ENCODE measurements around the gene OSBP2. TPM values are rescaled to one million over a fixed set of nuclear protein-coding genes. Genes with fewer than 3 reads are reported as not detected.
"Not testable (repeated sequence)": the region's sequence is repeated elsewhere in the genome, so short reads cannot be mapped to it uniquely, and the experiment has no call there.

Gene OSBP2
- total RNA-seq, 1 donor from 2014 or later: 0.58 TPM

GRCh38 chr22:30705710-30706651, 11.3 kb downstream of the OSBP2 start:
- peak; percentile 25 for DNase-seq (ENCODE audit: low spot score)
- H3K36me3 Mint-ChIP-seq: no peaks in the 10 kb centered on the region
- no peak overlapping the region for H3K9ac ChIP-seq
- H3K27ac Mint-ChIP-seq: peak overlapping the region; percentile 22
- no peak overlapping the region for H3K4me3 ChIP-seq
- H3K9me3 ChIP-seq (ENCODE audit: low read depth): no peaks in the 10 kb centered on the region
- no peaks in the 10 kb centered on the region for H3K27me3 ChIP-seq
- no peak overlapping the region for H2AFZ ChIP-seq (replicated peaks)
- no peaks in the 10 kb centered on the region for H3F3A ChIP-seq (ENCODE audit: low read depth)
- H3K79me2 ChIP-seq (ENCODE audit: low read depth): no peaks in the 10 kb centered on the region
- H3K27ac ChIP-seq: no peak overlapping the region
- H3K27me3 Mint-ChIP-seq (ENCODE audit: insufficient read depth, low read depth): peaks cover 9% of the 10 kb centered on the region
- H3K4me3 Mint-ChIP-seq: peak overlapping the region; percentile 6
- H3K4me1 ChIP-seq: no peaks in the 10 kb centered on the region
- H3K9me3 Mint-ChIP-seq: no peaks in the 10 kb centered on the region
- TF ChIP-seq CTCF (IDR thresholded peaks at IDR 0.05): no peak
- no peak for TF ChIP-seq EZH2 (IDR thresholded peaks at IDR 0.05)
- TF ChIP-seq EZH2phosphoT487 (IDR thresholded peaks at IDR 0.05): no peak
- no peaks in the 10 kb centered on the region for H4K20me1 ChIP-seq (ENCODE audit: low read depth)
- peak overlapping the region; percentile 35 for H3K4me2 ChIP-seq
- no peaks in the 10 kb centered on the region for H3K36me3 ChIP-seq
- H3K4me1 Mint-ChIP-seq: peaks cover 29% of the 10 kb centered on the region

DNA sequence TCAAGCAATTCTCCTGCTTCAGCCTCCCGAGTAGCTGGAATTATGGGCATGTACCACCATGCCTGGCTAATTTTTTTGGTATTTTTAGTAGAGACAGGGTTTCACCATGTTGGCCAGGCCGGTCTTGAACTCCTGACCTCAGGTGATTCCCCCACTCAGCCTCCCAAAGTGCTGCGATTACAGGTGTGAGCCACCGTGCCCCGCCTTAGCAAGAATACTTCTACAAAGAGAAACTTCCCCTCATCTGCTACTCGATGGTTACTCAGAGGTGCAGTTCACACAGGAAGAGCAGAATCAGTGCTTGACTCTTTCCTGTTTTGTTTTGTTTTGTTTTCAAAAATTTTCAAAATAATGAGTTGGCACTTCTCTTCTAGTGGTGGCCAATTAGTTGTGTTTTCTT, 15.3 kb downstream of the OSBP2 start:
- not testable (repeated sequence) for H3K79me2 ChIP-seq (ENCODE audit: low read depth); H3K27me3 Mint-ChIP-seq (ENCODE audit: insufficient read depth, low read depth); H3K27ac ChIP-seq; H3K9me3 Mint-ChIP-seq; H3K4me3 ChIP-seq; H2AFZ ChIP-seq (replicated peaks); H3F3A ChIP-seq (ENCODE audit: low read depth); H3K27me3 ChIP-seq; H3K9ac ChIP-seq; H3K36me3 Mint-ChIP-seq; H3K36me3 ChIP-seq; H3K4me2 ChIP-seq; H3K4me3 Mint-ChIP-seq; H3K9me3 ChIP-seq (ENCODE audit: low read depth); DNase-seq (ENCODE audit: low spot score); H3K4me1 ChIP-seq; H4K20me1 ChIP-seq (ENCODE audit: low read depth); H3K27ac Mint-ChIP-seq
- peaks cover 28% of the 10 kb centered on the region for H3K4me1 Mint-ChIP-seq

GRCh38 chr22:30712094-30712493, 17.4 kb downstream of the OSBP2 start:
- DNase-seq (ENCODE audit: low spot score): no peak
- H4K20me1 ChIP-seq (ENCODE audit: low read depth): no peaks in the 10 kb centered on the region
- Mint-ChIP-seq H3K4me1 (peaks cover 6% of the 10 kb centered on the region), H3K9me3 (no peaks in the 10 kb centered on the region), H3K27me3 (ENCODE audit: insufficient read depth, low read depth) (no peaks in the 10 kb centered on the region), H3K4me3 (no peak overlapping the region), H3K36me3 (no peaks in the 10 kb centered on the region), H3K27ac (no peak overlapping the region)
- no peak overlapping the region for H2AFZ ChIP-seq (replicated peaks)
- H3K36me3 ChIP-seq: no peaks in the 10 kb centered on the region
- no peak overlapping the region for H3K4me3 ChIP-seq
- no peaks in the 10 kb centered on the region for H3F3A ChIP-seq (ENCODE audit: low read depth)
- no peaks in the 10 kb centered on the region for H3K9me3 ChIP-seq (ENCODE audit: low read depth)
- no peaks in the 10 kb centered on the region for H3K27me3 ChIP-seq
- no peaks in the 10 kb centered on the region for H3K4me1 ChIP-seq
- no peak overlapping the region for H3K27ac ChIP-seq
- no peaks in the 10 kb centered on the region for H3K79me2 ChIP-seq (ENCODE audit: low read depth)
- H3K4me2 ChIP-seq: no peak overlapping the region
- no peak overlapping the region for H3K9ac ChIP-seq
- no peak for TF ChIP-seq EZH2 (IDR thresholded peaks at IDR 0.05)
- no peak for TF ChIP-seq EZH2phosphoT487 (IDR thresholded peaks at IDR 0.05)
- no peak for TF ChIP-seq CTCF (IDR thresholded peaks at IDR 0.05)

DNA sequence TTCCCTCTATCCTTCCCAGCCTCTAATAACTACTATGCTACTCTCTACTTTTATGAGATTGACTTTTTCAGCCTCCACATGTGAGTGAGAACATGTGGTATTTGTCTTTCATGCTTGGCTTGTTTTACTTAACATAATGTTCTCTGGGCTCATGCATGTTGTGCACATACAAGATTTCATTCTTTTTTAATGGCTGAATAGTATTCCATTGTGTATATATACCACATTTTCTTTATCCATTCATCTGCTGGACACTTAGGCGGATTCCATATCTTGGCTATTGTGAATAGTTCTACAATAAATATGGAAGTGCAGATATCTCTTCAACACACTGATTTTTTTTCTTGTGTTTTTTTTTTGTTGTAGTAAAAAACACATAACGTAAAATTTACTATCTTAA, 19.4 kb downstream of the OSBP2 start:
- DNase-seq (ENCODE audit: low spot score): no peak
- no peaks in the 10 kb centered on the region for H3K27me3 ChIP-seq
- H3K27me3 Mint-ChIP-seq (ENCODE audit: insufficient read depth, low read depth): no peaks in the 10 kb centered on the region
- no peaks in the 10 kb centered on the region for H3K36me3 ChIP-seq
- H2AFZ ChIP-seq (replicated peaks): no peak overlapping the region
- no peaks in the 10 kb centered on the region for H3K9me3 Mint-ChIP-seq
- no peak overlapping the region for H3K27ac ChIP-seq
- H3K4me1 ChIP-seq: no peaks in the 10 kb centered on the region
- H3F3A ChIP-seq (ENCODE audit: low read depth): no peaks in the 10 kb centered on the region
- TF ChIP-seq EZH2 (IDR thresholded peaks at IDR 0.05): no peak
- no peak for TF ChIP-seq CTCF (IDR thresholded peaks at IDR 0.05)
- TF ChIP-seq EZH2phosphoT487 (IDR thresholded peaks at IDR 0.05): no peak
- H3K4me3 ChIP-seq: no peak overlapping the region
- H3K79me2 ChIP-seq (ENCODE audit: low read depth): no peaks in the 10 kb centered on the region
- H3K4me3 Mint-ChIP-seq: no peak overlapping the region
- no peaks in the 10 kb centered on the region for H3K36me3 Mint-ChIP-seq
- no peak overlapping the region for H3K4me2 ChIP-seq
- no peak overlapping the region for H3K9ac ChIP-seq
- H3K9me3 ChIP-seq (ENCODE audit: low read depth): no peaks in the 10 kb centered on the region
- H3K27ac Mint-ChIP-seq: no peak overlapping the region
- H4K20me1 ChIP-seq (ENCODE audit: low read depth): no peaks in the 10 kb centered on the region
- peaks cover 13% of the 10 kb centered on the region for H3K4me1 Mint-ChIP-seq

Data from neural progenitor cell (in vitro differentiated cells).